IgD-negative memory B cell (primary cell): Measurements from ENCODE around the gene RYR1. TPM values are rescaled to one million over a fixed set of nuclear protein-coding genes. Genes with fewer than 3 reads are reported as not detected.
A peak's percentile ranks its signal among the peaks of the same experiment; 100 is the strongest.
"Not testable (repeated sequence)": the region's sequence is repeated elsewhere in the genome, so short reads cannot be mapped to it uniquely, and the experiment has no call there.

Experiments
- H3K27ac Mint-ChIP-seq, 3 donors: one replicate each; pipeline ENCODE4 v1.8.0; 2020 to 2022; ENCODE audit warnings: mild to moderate bottlenecking in 3 of 3, mixed read lengths in 3 of 3, moderate library complexity in 1 of 3
- H3K27me3 Mint-ChIP-seq: one replicate; pipeline ENCODE4 v1.8.0; 2021; ENCODE audit warnings: mixed read lengths
- H3K36me3 Mint-ChIP-seq: one replicate; pipeline ENCODE4 v1.8.0; 2020; ENCODE audit warnings: mild to moderate bottlenecking, mixed read lengths
- H3K4me1 Mint-ChIP-seq, 3 donors: one replicate each; pipeline ENCODE4 v1.8.0; 2020 to 2022; ENCODE audit warnings: mixed read lengths in 3 of 3, mild to moderate bottlenecking in 1 of 3
- H3K4me3 Mint-ChIP-seq, 4 donors: one replicate each; pipeline ENCODE4 v1.8.0; 2020 to 2022; ENCODE audit warnings: mild to moderate bottlenecking in 4 of 4, mixed read lengths in 4 of 4, moderate library complexity in 3 of 4
- H3K9me3 Mint-ChIP-seq, 3 donors: one replicate each; pipeline ENCODE4 v1.8.0; 2020 to 2021; ENCODE audit warnings: mixed read lengths in 3 of 3, mild to moderate bottlenecking in 1 of 3
- polyA plus RNA-seq: library from polyadenylated mRNA; unstranded; fragments of 300-500 nt; fragmentation: Illumina TruSeq; gene quantifications from one replicate; pipeline ENCODE4 v1.2.3, GENCODE V29; 2021

The RYR1 gene
- polyA plus RNA-seq, 1 donor from 2014 or later, result 0.03 TPM

DNA sequence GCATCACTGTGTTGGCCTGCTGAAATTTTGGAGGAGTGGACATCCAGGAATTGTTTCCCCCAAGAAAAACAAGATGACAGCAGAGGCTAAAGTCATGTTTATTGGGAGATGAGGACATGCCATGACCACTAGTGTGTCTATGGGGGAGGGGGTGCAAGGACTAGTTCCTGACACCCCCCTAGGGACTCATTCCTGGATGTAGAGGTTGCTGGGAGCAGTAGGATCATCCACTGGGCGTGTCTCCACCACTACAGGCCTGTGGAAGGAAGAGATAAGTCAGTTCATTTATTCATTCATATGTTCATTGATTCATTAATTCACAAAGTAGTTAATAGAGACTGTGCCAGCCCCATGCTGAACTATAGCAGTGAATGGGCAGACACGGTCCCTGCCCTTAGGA, 154.1 kb downstream of the RYR1 start:
- H3K9me3 Mint-ChIP-seq, result no peaks in the 10 kb centered on the region
- peaks cover 9% of the 10 kb centered on the region for H3K36me3 Mint-ChIP-seq
- peaks cover 6 to 11% (median 9%) of the 10 kb centered on the region in 3 donors for H3K4me1 Mint-ChIP-seq
- H3K27me3 Mint-ChIP-seq, result no peaks in the 10 kb centered on the region
- H3K4me3 Mint-ChIP-seq, result no peak overlapping the region
- H3K27ac Mint-ChIP-seq, result no peak overlapping the region

DNA sequence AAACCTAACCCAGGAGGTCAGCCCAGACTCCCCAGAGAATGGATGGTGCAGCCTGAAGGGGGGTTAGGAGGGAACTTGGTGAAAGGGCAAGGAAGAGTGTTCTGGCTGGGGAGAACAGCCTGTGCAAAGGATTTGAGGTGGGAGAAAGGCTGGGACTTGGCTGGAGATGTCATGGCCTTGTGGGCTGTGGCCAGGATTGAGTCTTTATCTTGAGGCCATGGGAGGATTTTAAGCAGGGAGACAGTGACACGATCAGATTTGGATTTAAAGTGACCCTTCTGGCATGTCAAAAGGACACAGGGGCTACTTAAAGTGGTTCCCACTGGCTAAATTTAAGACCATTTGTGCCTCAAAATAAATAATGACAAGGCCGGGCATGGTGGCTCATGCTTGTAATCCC, 154.6 kb downstream of the RYR1 start:
- H3K4me1 Mint-ChIP-seq, result peaks cover 6 to 8% (median 6%) of the 10 kb centered on the region in 3 donors
- H3K4me3 Mint-ChIP-seq, result no peak overlapping the region
- H3K9me3 Mint-ChIP-seq, result no peaks in the 10 kb centered on the region
- peaks cover 9% of the 10 kb centered on the region for H3K36me3 Mint-ChIP-seq
- H3K27me3 Mint-ChIP-seq, result no peaks in the 10 kb centered on the region
- no peak overlapping the region for H3K27ac Mint-ChIP-seq

DNA sequence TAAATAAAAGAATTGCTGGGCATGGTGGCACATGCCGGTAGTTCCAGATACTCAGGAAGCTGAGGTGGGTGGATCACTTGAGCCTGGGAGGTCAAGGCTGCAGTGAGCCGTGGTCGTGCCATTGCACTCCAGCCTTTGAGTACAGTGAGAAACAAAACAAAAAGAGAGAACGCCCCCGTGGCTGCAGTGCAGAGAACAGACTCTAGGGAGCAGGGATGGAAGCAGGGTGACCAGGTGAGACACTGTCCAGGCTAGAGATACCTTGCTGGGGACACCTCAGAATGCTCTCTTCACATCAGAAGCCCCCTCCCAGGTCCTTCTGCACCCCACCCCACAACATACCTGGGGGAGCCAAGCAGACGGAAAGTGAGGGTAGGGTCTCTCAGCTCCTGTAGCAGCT, 159.4 kb downstream of the RYR1 start:
- Mint-ChIP-seq H3K27ac (no peak overlapping the region), H3K27me3 (no peaks in the 10 kb centered on the region), H3K9me3 (no peaks in the 10 kb centered on the region), H3K36me3 (peaks cover 13% of the 10 kb centered on the region), H3K4me3 (no peak overlapping the region), H3K4me1 (no peaks in the 10 kb centered on the region)

DNA sequence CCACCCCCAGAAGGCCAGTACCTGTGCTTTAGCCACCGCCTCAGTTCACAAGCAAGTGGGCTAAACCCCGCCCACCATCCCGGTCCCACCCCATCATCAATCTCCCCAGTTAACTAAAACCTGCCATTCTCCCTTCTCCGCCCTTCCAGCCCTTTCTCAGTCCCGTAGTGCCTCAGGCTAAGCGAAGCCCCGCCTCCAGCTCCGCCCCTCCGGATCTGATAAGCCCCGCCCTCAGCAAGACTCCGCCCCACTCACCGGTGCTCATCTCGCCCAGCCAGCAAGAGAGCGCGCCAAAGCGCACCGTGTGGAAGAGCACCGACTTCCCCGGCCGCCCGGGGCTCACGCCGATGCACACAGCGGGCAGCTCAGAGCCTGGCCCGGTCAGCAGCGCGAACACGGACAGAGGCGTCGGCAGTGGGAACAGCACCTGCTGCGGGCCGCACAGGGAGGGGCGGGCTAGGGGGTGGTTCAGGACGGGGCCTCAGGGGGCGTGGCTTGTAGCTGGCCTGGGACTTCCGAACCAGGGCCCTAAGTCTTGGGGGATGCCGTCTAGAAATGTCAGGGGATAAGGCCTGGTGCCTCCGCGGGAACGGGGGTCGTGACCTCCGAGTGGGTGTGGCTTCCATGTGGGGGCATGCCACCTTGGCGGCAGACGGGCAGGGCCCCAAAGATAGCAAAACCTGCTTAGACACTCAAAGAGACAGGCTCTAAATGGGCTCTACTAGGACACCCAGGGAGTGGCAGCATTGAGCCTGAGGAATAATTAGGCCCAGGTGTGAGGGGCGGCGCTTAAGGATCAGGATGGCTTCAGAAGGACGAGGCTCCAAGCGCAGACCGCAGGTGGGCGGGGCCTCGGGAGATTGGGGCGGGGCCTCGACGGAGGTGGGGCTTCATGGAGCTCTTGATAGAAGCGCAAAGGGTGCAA, 162.8 kb downstream of the RYR1 start:
- no peak overlapping the region for H3K4me3 Mint-ChIP-seq
- H3K27ac Mint-ChIP-seq, result peak overlapping the region in 2 of 3 donors; percentile 43 to 63
- H3K4me1 Mint-ChIP-seq, result peaks cover 0 to 4% (median 0%) of the 10 kb centered on the region in 3 donors
- H3K36me3 Mint-ChIP-seq, result peaks cover 6% of the 10 kb centered on the region
- H3K9me3 Mint-ChIP-seq, result no peaks in the 10 kb centered on the region
- no peaks in the 10 kb centered on the region for H3K27me3 Mint-ChIP-seq

DNA sequence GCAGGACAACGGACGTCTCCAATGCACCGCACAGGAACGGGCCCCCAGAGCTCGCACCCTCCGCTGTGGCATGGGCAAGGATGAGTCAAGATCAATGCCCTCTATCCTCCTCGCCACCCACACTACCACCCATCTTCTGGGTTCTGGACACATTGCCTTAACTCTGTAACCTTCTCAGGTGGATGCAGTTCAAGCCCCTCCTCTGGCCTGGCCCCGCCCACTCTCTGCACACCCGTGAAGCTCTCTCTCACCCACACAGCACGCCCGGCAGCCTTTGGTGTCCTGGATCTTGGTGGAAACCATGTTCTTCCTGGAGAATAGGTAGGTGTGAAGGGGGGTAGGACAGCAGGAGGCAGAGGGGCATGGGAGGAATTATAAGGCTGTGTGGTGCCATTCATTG, 163.6 kb downstream of the RYR1 start:
- Mint-ChIP-seq H3K27ac (no peak overlapping the region), H3K27me3 (no peaks in the 10 kb centered on the region), H3K9me3 (no peaks in the 10 kb centered on the region), H3K4me3 (no peak overlapping the region), H3K4me1 (peaks cover 0 to 4% (median 0%) of the 10 kb centered on the region in 3 donors), H3K36me3 (peaks cover 10% of the 10 kb centered on the region)

DNA sequence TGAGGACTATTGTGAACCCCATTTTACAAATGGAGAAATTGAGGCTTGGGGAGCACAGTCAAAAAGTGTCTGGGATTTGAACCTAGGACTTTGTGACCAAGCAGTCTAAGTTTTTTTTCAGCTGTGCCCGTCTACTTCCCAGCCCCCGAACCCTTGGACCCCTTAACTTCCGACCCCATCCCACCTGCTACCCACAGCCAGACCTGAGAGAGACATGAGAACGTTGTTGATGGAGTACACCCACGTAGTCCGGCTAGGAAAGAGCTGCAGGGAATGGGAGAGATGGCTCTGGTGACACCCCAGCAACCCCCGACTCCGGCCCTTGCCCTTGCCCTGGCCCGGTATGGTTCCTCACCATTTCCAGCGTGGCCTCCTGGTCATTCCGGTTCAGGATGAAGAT, 166.2 kb downstream of the RYR1 start:
- Mint-ChIP-seq H3K9me3 (no peaks in the 10 kb centered on the region), H3K27ac (peak overlapping the region in 1 of 3 donors; percentile 23), H3K36me3 (peaks cover 10% of the 10 kb centered on the region), H3K4me1 (peaks cover 0 to 4% (median 0%) of the 10 kb centered on the region in 3 donors), H3K4me3 (no peak overlapping the region), H3K27me3 (no peaks in the 10 kb centered on the region)

DNA sequence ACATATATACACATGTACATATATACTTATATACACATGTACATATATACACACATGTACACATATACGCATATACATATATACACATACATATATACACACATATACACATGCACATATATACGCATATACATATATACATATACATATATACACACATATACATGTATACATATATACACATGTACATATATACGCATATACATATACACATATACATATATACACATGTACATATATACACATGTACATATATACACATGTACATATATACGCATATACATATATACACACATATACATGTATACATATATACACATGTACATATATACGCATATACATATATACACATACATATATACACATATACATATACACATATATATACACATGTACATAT, 169.4 kb downstream of the RYR1 start:
- H3K9me3 Mint-ChIP-seq, H3K4me3 Mint-ChIP-seq, H3K27me3 Mint-ChIP-seq, H3K36me3 Mint-ChIP-seq, H3K27ac Mint-ChIP-seq, H3K4me1 Mint-ChIP-seq: not testable (repeated sequence)

DNA sequence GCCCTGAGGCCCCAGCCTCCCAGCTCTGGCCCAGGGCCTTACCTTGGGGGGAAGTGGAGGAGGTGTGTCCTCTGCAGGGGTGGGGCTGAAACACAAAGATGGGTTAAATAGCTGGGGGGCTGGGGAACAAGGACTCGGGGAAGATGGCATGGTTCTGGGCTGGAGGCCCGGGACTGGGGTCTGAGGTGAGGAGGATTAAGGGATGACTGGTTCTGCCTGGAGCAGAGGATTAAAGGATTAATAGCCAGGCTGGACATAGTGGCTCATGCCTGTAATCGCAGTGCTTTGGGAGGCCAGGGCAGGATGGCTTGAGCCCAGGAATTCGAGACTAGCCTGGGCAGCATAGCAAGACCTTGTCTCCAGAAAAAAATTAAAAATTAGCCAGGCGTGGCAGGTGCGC, 172.6 kb downstream of the RYR1 start:
- Mint-ChIP-seq H3K4me3 (no peak overlapping the region), H3K9me3 (no peaks in the 10 kb centered on the region), H3K4me1 (peaks cover 0 to 1% (median under 1%) of the 10 kb centered on the region in 3 donors), H3K27me3 (no peaks in the 10 kb centered on the region), H3K27ac (no peak overlapping the region), H3K36me3 (peaks cover 6% of the 10 kb centered on the region)

DNA sequence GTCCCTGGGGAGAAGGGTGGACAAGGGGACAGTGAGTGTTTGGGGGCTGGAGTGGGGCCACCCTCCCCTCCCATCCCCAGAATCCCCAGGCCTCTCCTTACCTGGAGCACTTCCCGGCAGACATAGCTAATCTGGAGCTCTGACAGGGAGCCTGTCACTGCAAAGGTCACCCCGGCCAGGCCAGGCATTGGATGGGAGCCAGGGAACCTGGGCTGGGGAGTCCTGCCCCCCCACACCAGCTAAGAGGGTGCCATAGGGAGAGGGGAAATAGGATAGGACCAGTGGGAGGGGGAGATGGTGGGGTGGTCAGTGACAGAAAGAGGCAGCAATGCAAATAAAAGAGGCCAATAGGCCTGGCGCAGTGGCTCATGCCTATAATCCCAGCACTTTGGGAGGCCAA, 180.8 kb downstream of the RYR1 start:
- Mint-ChIP-seq H3K4me3 (peak overlapping the region in 1 of 4 donors; percentile 89), H3K4me1 (peaks cover 11 to 25% (median 21%) of the 10 kb centered on the region in 3 donors), H3K36me3 (peaks cover 6% of the 10 kb centered on the region), H3K9me3 (no peaks in the 10 kb centered on the region), H3K27ac (no peak overlapping the region), H3K27me3 (no peaks in the 10 kb centered on the region)

DNA sequence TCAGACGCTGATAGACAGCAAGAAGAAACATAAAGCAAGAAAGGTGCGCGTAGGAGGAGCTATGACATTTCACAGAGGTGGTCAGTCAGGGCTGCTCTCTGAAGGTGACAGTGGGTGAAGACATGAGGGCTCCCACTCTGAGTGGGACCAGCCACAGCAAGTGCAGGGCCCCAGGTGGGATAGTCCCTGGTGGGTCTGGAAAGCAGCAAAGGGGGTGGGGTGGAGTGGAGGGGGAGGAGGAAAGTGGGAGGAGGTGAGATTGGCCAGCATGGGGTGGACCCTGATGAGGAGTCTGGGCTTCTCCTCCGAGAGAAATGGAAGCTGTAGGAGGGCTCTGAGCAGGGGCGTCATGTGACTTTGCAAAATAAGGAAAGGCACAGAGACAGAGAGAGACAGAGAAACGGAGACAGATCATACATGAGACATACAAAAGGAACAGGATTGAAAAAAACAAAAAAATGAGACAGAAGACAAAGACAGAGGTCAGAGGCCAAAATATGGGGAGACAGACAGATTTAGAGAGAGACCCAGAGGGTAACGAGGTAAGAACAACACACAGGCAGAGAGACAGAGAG, 181.6 kb downstream of the RYR1 start:
- H3K9me3 Mint-ChIP-seq, result no peaks in the 10 kb centered on the region
- peak overlapping the region; percentile 48 to 96 (median 90) for H3K4me3 Mint-ChIP-seq
- H3K27me3 Mint-ChIP-seq, result no peaks in the 10 kb centered on the region
- H3K27ac Mint-ChIP-seq, result peak overlapping the region in 2 of 3 donors; percentile 7 to 86
- peaks cover 6% of the 10 kb centered on the region for H3K36me3 Mint-ChIP-seq
- peaks cover 11 to 30% (median 25%) of the 10 kb centered on the region in 3 donors for H3K4me1 Mint-ChIP-seq

DNA sequence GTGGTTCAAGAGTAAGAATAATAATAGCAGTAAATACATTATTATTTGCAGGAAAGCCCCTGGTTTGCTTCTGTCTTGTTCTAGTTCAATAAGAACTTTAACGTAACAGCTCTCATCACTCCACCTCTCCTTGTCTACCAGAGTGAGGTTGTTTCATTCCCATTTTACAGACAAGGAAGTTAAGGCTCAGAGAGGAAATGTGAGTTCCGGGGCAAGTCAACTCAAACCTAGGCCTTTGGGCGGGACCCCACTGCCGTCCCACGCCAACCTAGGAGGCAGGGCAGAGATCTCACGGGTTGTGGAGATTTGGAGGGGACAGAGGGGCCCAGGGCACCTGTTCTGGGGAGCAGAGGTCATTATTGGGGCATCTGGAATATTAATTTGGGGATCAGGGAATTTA, 182.8 kb downstream of the RYR1 start:
- Mint-ChIP-seq H3K4me1 (peaks cover 11 to 31% (median 27%) of the 10 kb centered on the region in 3 donors), H3K9me3 (no peaks in the 10 kb centered on the region), H3K36me3 (peaks cover 6% of the 10 kb centered on the region)

DNA sequence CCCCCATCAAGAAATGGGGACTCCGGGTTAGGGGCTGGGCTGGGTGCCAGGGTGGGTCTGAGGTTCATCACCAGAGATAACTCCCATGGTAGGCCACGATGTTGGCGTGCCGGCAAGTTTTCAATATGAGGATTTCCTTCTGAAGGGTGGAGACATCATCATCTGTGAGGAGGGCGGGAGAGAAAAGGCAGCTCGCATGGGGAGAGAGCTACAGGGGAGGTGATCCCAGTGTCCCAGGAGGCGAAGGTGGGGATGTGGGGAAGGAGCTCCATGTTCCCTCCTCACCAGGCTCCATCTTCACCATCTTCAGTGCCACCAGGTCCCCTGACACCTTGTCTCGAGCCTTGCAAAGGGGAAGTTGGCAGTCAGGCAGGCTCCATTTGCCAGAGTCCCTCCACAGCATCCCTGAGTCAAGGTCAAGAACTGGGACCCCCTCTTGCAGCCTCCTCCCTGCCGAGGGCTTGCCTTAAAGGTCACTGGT, 183.8 kb downstream of the RYR1 start:
- H3K36me3 Mint-ChIP-seq, result peaks cover 6% of the 10 kb centered on the region
- H3K27ac Mint-ChIP-seq, result peak overlapping the region; percentile 96 to 98 (median 97)
- H3K27me3 Mint-ChIP-seq, result no peaks in the 10 kb centered on the region
- H3K9me3 Mint-ChIP-seq, result no peaks in the 10 kb centered on the region
- peak overlapping the region; percentile 87 to 99 (median 98) for H3K4me3 Mint-ChIP-seq
- H3K4me1 Mint-ChIP-seq, result peaks cover 11 to 31% (median 27%) of the 10 kb centered on the region in 3 donors

More for the DNA sequence above, 182.8 kb downstream of the RYR1 start:
- Mint-ChIP-seq H3K27ac (peak overlapping the region; percentile 96 to 99 (median 98)), H3K4me3 (peak overlapping the region; percentile 87 to 99 (median 98)), H3K27me3 (no peaks in the 10 kb centered on the region)

DNA sequence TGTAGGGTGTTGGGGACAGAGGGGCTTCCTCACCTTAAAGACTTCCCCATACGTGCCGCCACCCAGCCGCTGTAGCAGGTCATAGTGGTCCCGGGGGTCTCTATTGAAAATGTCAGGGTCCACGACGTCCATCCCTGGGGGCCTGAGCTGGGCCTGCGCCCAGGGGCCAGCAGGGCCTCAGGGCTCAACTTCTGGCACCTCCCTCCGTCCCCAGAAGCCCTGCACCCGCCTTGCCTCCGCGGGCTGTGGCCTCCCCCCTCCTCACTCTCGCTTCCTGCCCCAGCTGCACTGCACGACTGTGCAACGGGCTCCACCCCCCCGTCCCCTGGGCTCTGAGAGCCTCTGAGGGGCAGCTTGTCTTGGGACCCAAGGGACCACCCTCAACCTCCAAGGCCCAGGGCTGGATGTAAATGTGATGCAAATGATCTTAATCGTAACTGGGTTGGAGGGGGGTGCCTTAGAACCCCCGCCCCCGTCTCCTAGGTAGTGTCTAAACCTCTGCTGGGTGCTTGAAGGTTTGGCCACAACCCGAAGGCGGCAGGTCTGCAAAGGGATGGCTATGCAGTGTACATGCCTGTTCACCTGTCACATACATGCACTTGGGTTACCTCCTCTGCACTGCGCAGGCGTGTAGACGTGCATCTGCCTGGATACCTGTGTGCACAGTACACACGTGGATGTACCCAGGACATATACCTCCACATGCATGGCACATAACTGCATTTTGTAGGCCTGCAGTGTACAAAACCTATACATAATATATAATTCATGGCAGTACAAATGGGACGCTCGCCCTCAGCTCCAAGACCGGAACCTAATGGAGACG, 184.5 kb downstream of the RYR1 start, which contains the start of gene MAP4K1:
Gene MAP4K1, minus strand, starts transcription at position 190 of the 826 bp plus-strand sequence. Its CDS starts 58 bp downstream, at position 132.
- no peaks in the 10 kb centered on the region for H3K27me3 Mint-ChIP-seq
- H3K9me3 Mint-ChIP-seq, result no peaks in the 10 kb centered on the region
- H3K27ac Mint-ChIP-seq, result peak within 1 kb of the TSS; percentile 96 to 99 (median 98)
- H3K4me3 Mint-ChIP-seq, result peak within 1 kb of the TSS; percentile 87 to 99 (median 98)
- peaks cover 6% of the 10 kb centered on the region for H3K36me3 Mint-ChIP-seq
- H3K4me1 Mint-ChIP-seq, result peaks cover 11 to 28% (median 25%) of the 10 kb centered on the region in 3 donors

DNA sequence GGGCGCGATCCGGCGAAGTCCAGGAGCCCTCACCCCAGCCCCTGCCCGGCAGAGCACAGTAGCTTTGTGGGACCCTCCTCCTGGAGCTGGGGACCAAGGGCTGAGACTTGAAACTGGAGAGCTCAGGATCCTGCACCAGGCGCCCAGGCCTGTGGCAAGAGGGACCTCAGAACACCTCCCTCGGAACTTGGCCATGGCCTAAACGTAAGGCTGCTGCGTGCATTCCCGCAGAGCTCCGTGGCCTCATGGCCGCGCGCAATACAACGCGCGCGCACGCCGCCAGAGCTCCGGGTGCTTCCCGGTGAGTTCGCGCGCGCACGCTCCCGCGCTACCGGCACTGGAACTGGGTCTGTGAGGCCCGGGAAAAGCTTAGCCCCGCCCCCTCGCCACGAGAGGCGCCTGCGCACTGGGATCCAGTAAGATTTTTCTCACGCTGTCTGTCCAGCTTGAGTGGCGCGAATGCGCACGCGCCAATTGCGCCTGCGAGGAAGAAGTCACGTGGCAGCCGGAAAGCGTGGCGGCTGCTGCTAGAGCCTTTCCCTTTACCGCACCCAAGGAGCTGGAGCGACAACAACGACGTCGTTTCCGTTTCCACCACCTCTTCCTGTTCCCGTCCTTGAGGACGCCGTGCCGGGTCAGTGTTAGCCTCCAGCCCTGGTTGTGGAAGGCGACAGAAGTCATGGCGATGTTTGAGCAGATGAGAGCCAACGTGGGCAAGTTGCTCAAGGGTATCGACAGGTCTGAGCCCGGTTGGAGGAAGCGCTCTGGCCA, 185.3 kb downstream of the RYR1 start, which contains the start of gene EIF3K:
Gene EIF3K, plus strand, starts transcription at position 599 of the 771 bp plus-strand sequence. Its CDS starts 81 bp downstream, at position 680.
- no peaks in the 10 kb centered on the region for H3K27me3 Mint-ChIP-seq
- no peaks in the 10 kb centered on the region for H3K9me3 Mint-ChIP-seq
- peaks cover 11 to 25% (median 25%) of the 10 kb centered on the region in 3 donors for H3K4me1 Mint-ChIP-seq
- H3K4me3 Mint-ChIP-seq, result peak within 1 kb of the TSS; percentile 87 to 99 (median 98)
- peak within 1 kb of the TSS; percentile 96 to 99 (median 98) for H3K27ac Mint-ChIP-seq
- H3K36me3 Mint-ChIP-seq, result peaks cover 6% of the 10 kb centered on the region
